ENCODE measurements around the gene PLA2G6. TPM values are rescaled to one million over a fixed set of nuclear protein-coding genes. Genes with fewer than 3 reads are reported as not detected.

PLA2G6 gene
- total RNA-seq, 2 experiments from 2014 or later = 33.9 to 83.9 TPM

- no peaks in the 10 kb centered on the region for H3K4me1 ChIP-seq (ENCODE audit: insufficient read depth, low read length, poor library complexity, severe bottlenecking)
- H3K27ac ChIP-seq (ENCODE audit: low read depth, low read length, poor library complexity, severe bottlenecking) = no peak overlapping the region
- no peaks in the 10 kb centered on the region for H3K9me3 ChIP-seq (ENCODE audit: low read length)
- POLR2A ChIA-PET = no interaction called here
- no peaks in the 10 kb centered on the region for H4K20me1 ChIP-seq (ENCODE audit: insufficient read depth, low read length)
- intact Hi-C loops (cut with micrococcal nuclease; ENCODE audit: unreplicated experiment) = no loop called here
- no peak overlapping the region for H3K4me2 ChIP-seq (ENCODE audit: low read length)
- TF ChIP-seq CTCF (conservative IDR thresholded peaks at IDR 0.05; ENCODE audit: low read length) (no peak), EZH2phosphoT487 (IDR thresholded peaks at IDR 0.05; ENCODE audit: borderline replicate concordance, low read depth, low read length) (no peak)
- H2AFZ ChIP-seq (ENCODE audit: low read length) = no peak overlapping the region
- no peaks in the 10 kb centered on the region for H3K36me3 ChIP-seq (ENCODE audit: insufficient read depth, low read length)
- H3K79me2 ChIP-seq (ENCODE audit: insufficient read depth, low read depth, low read length) = no peaks in the 10 kb centered on the region
- CTCF ChIA-PET (ENCODE audit: unreplicated experiment) = no interaction called here
- BruUV-seq (replicated peaks) = no TSS peak
- H3K9me2 ChIP-seq (ENCODE audit: insufficient read depth, low read length) = no peaks in the 10 kb centered on the region
- no peak overlapping the region for H3K4me3 ChIP-seq (ENCODE audit: low read depth, low read length, poor library complexity, severe bottlenecking)
- no peak for DNase-seq (ENCODE audit: low spot score)
These were observed 72.9 kb downstream of the PLA2G6 start for GRCh38 chr22:38108561-38109319.

GRCh38 chr22:38107692-38108515 lies 73.7 kb downstream of the PLA2G6 start:
- POLR2A ChIA-PET = no interaction called here
- H3K79me2 ChIP-seq (ENCODE audit: insufficient read depth, low read depth, low read length) = no peaks in the 10 kb centered on the region
- no peak for DNase-seq (ENCODE audit: low spot score)
- no peak overlapping the region for H3K27ac ChIP-seq (ENCODE audit: low read depth, low read length, poor library complexity, severe bottlenecking)
- no peaks in the 10 kb centered on the region for H3K4me1 ChIP-seq (ENCODE audit: insufficient read depth, low read length, poor library complexity, severe bottlenecking)
- no peak overlapping the region for H3K4me2 ChIP-seq (ENCODE audit: low read length)
- TF ChIP-seq CTCF (conservative IDR thresholded peaks at IDR 0.05; ENCODE audit: low read length) (no peak), EZH2phosphoT487 (IDR thresholded peaks at IDR 0.05; ENCODE audit: borderline replicate concordance, low read depth, low read length) (no peak)
- no peaks in the 10 kb centered on the region for H3K9me3 ChIP-seq (ENCODE audit: low read length)
- BruUV-seq (replicated peaks) = no TSS peak
- no peaks in the 10 kb centered on the region for H4K20me1 ChIP-seq (ENCODE audit: insufficient read depth, low read length)
- H2AFZ ChIP-seq (ENCODE audit: low read length) = no peak overlapping the region
- no peaks in the 10 kb centered on the region for H3K36me3 ChIP-seq (ENCODE audit: insufficient read depth, low read length)
- H3K4me3 ChIP-seq (ENCODE audit: low read depth, low read length, poor library complexity, severe bottlenecking) = no peak overlapping the region
- intact Hi-C loops (cut with micrococcal nuclease; ENCODE audit: unreplicated experiment) = no loop called here
- CTCF ChIA-PET (ENCODE audit: unreplicated experiment) = no interaction called here
- no peaks in the 10 kb centered on the region for H3K9me2 ChIP-seq (ENCODE audit: insufficient read depth, low read length)

Data from OCI-LY7 (cell line).